CD14-positive monocyte (primary cell): ENCODE results near the gene NTM. TPM values are rescaled to one million over a fixed set of nuclear protein-coding genes. Genes with fewer than 3 reads are reported as not detected.

Experiments used
- DNase-seq, 3 donors: peaks; one replicate each; pipeline ENCODE4 v3.0.0-alpha.2; 2011 to 2022
- H2AFZ ChIP-seq: 2 replicates; pipeline ENCODE4 v1.6.0; 2012; ENCODE audit warnings: mild to moderate bottlenecking, low read depth, low read length, inconsistent platforms; ENCODE audit not compliant: insufficient read depth, poor library complexity, severe bottlenecking
- H3K27ac ChIP-seq, 2 donors: 1 replicate in 1 of 2; 2 replicates in 1 of 2; pipeline ENCODE4 v1.5.1; 2012 to 2013; ENCODE audit warnings: low read length in 2 of 2, control low read depth in 1 of 2, inconsistent platforms in 1 of 2, low read depth in 1 of 2, mild to moderate bottlenecking in 1 of 2
- H3K27me3 ChIP-seq, 2 donors: one replicate each; pipeline versions ENCODE4 v1.6.0 to v1.6.1; 2011 to 2013; ENCODE audit warnings: low read length in 2 of 2; ENCODE audit not compliant: control insufficient read depth in 2 of 2, insufficient read depth in 2 of 2
- H3K36me3 ChIP-seq, 2 donors: replicated peaks in 1 of 2; 1 replicate in 1 of 2; 2 replicates in 1 of 2; pipeline versions ENCODE4 v1.5.1 to v1.6.1; 2012 to 2013; ENCODE audit warnings: low read length in 2 of 2, control low read depth in 1 of 2, inconsistent platforms in 1 of 2, mild to moderate bottlenecking in 1 of 2; ENCODE audit not compliant: insufficient read depth in 2 of 2, control insufficient read depth in 1 of 2
- H3K4me1 ChIP-seq, 2 donors: 1 replicate in 1 of 2; 2 replicates in 1 of 2; pipeline versions ENCODE4 v1.5.1 to v1.6.1; 2012 to 2013; ENCODE audit warnings: low read length in 2 of 2, control low read depth in 1 of 2, inconsistent platforms in 1 of 2, mild to moderate bottlenecking in 1 of 2, moderate library complexity in 1 of 2; ENCODE audit not compliant: insufficient read depth in 2 of 2, control insufficient read depth in 1 of 2
- H3K4me2 ChIP-seq: replicated peaks from 2 replicates; pipeline ENCODE3; 2012; ENCODE audit warnings: low read length, moderate library complexity, mild to moderate bottlenecking; ENCODE audit not compliant: poor library complexity, severe bottlenecking; ENCODE audit errors: extremely low read depth
- H3K4me3 ChIP-seq, 3 experiments: fragments of 200-600 bp in 1 of 3; sonication (generic) in 1 of 3; replicated peaks in 1 of 3; 1 replicate in 2 of 3; 2 replicates in 1 of 3; pipeline ENCODE4 v1.5.1; 2011 to 2013; ENCODE audit warnings: low read length in 3 of 3, mild to moderate bottlenecking in 3 of 3, control low read depth in 2 of 3, low read depth in 2 of 3, inconsistent platforms in 1 of 3, moderate library complexity in 1 of 3
- H3K79me2 ChIP-seq: 2 replicates; pipeline ENCODE4 v1.6.0; 2012; ENCODE audit warnings: mild to moderate bottlenecking, control low read depth, inconsistent platforms, low read length, moderate library complexity; ENCODE audit not compliant: insufficient read depth
- H3K9ac ChIP-seq: 2 replicates; pipeline ENCODE4 v1.6.0; 2017; ENCODE audit warnings: low read length, mild to moderate bottlenecking; ENCODE audit not compliant: insufficient read depth, poor library complexity, severe bottlenecking
- H3K9me3 ChIP-seq, 2 donors: replicated peaks in 1 of 2; 1 replicate in 1 of 2; 2 replicates in 1 of 2; pipeline versions ENCODE4 v1.5.1 to v1.6.1; 2012 to 2013; ENCODE audit warnings: low read length in 2 of 2, control low read depth in 1 of 2; ENCODE audit not compliant: control insufficient read depth in 1 of 2, insufficient read depth in 1 of 2
- H4K20me1 ChIP-seq: 2 replicates; pipeline ENCODE4 v1.6.0; 2012; ENCODE audit warnings: mild to moderate bottlenecking, low read length, control low read depth, moderate library complexity; ENCODE audit not compliant: insufficient read depth
- H3K27ac Mint-ChIP-seq, 7 donors: one replicate each; pipeline ENCODE4 v1.8.0; 2020; ENCODE audit warnings: mild to moderate bottlenecking in 7 of 7, mixed read lengths in 7 of 7, moderate library complexity in 6 of 7, inconsistent platforms in 2 of 7
- H3K27me3 Mint-ChIP-seq, 3 donors: one replicate each; pipeline ENCODE4 v1.8.0; 2021 to 2022; ENCODE audit warnings: low read depth in 3 of 3, mild to moderate bottlenecking in 3 of 3, mixed read lengths in 3 of 3, moderate library complexity in 3 of 3, inconsistent platforms in 1 of 3
- H3K36me3 Mint-ChIP-seq, 2 donors: one replicate each; pipeline ENCODE4 v1.8.0; 2020; ENCODE audit warnings: mixed read lengths in 2 of 2, inconsistent platforms in 1 of 2, mild to moderate bottlenecking in 1 of 2
- H3K4me1 Mint-ChIP-seq: one replicate; pipeline ENCODE4 v1.8.0; 2020; ENCODE audit warnings: mild to moderate bottlenecking, mixed read lengths
- H3K4me3 Mint-ChIP-seq, 2 donors: one replicate each; pipeline ENCODE4 v1.8.0; 2020; ENCODE audit warnings: mild to moderate bottlenecking in 2 of 2, mixed read lengths in 2 of 2, moderate library complexity in 1 of 2
- H3K9me3 Mint-ChIP-seq, 7 donors: one replicate each; pipeline ENCODE4 v1.8.0; 2020 to 2022; ENCODE audit warnings: mixed read lengths in 7 of 7, mild to moderate bottlenecking in 6 of 7, moderate library complexity in 6 of 7, inconsistent platforms in 2 of 7
- CTCF ChIP-seq: fragments of 200-600 bp; IDR thresholded peaks from one replicate; pipeline ENCODE4 v1.8.0; 2022; ENCODE audit warnings: antibody characterized with exemption, mild to moderate bottlenecking
- WGBS: methylation state at CpG from one replicate; pipeline ENCODE4 v1.1.5; 2013; ENCODE audit warnings: missing lambda C conversion rate; ENCODE audit not compliant: insufficient coverage; 5-methylcytosine and 5-hydroxymethylcytosine counted together
- intact Hi-C, 2 donors: fragments of 100-400 bp; cut with micrococcal nuclease; formaldehyde crosslinking; loops; one replicate each; pipeline versions ENCODE4 v1.15.0 to v1.15.1; 2023
- polyA plus RNA-seq, 3 donors: library from polyadenylated mRNA; depleted of rRNA in 1 of 3; unstranded in 2 of 3; stranded (reverse) in 1 of 3; fragments of 300-500 nt in 2 of 3; fragments of >200 nt in 1 of 3; fragmentation: Illumina TruSeq in 2 of 3; gene quantifications; 1 replicate in 2 of 3; 2 replicates in 1 of 3; pipeline ENCODE4 v1.2.3, GENCODE V29; 2012 to 2021

The NTM gene
- polyA plus RNA-seq, 3 donors: not detected

- H3K9me3 ChIP-seq: no peaks in the 10 kb centered on the region
- no peak for TF ChIP-seq CTCF
- no peaks in the 10 kb centered on the region for H3K27me3 ChIP-seq
- H3K79me2 ChIP-seq: no peaks in the 10 kb centered on the region
- no peaks in the 10 kb centered on the region for H3K36me3 ChIP-seq
- no peaks in the 10 kb centered on the region for H3K9me3 Mint-ChIP-seq
- no peak overlapping the region for H3K4me3 Mint-ChIP-seq
- no peaks in the 10 kb centered on the region for H3K4me1 Mint-ChIP-seq
- no peak overlapping the region for H2AFZ ChIP-seq
- no peaks in the 10 kb centered on the region for H3K4me1 ChIP-seq
- no peak overlapping the region for H3K27ac ChIP-seq
- 75% methylated on average over 7 of the region's 7 CpGs for WGBS
- H3K4me2 ChIP-seq: no peak overlapping the region
- H4K20me1 ChIP-seq: no peaks in the 10 kb centered on the region
- no peak overlapping the region for H3K9ac ChIP-seq
- no peaks in the 10 kb centered on the region for H3K36me3 Mint-ChIP-seq
- H3K27me3 Mint-ChIP-seq: peaks cover 0 to 5% (median 3%) of the 10 kb centered on the region in 3 donors
- no peak overlapping the region for H3K4me3 ChIP-seq
- H3K27ac Mint-ChIP-seq: no peak overlapping the region
- no peak for DNase-seq
- intact Hi-C loops: no loop called here
Observed at GRCh38 chr11:131498631-131499160, 128.3 kb downstream of the NTM start.

GRCh38 chr11:131499199-131499598 lies 128.8 kb downstream of the NTM start:
- WGBS: 82% methylated on average over 7 of the region's 8 CpGs
- H3K27ac Mint-ChIP-seq: no peak overlapping the region
- H3K79me2 ChIP-seq: no peaks in the 10 kb centered on the region
- no peak overlapping the region for H3K9ac ChIP-seq
- no peak overlapping the region for H3K27ac ChIP-seq
- DNase-seq: no peak
- TF ChIP-seq CTCF: no peak
- H3K27me3 Mint-ChIP-seq: peaks cover 0 to 5% (median 3%) of the 10 kb centered on the region in 3 donors
- no peaks in the 10 kb centered on the region for H3K27me3 ChIP-seq
- H3K36me3 ChIP-seq: no peaks in the 10 kb centered on the region
- no peaks in the 10 kb centered on the region for H3K9me3 Mint-ChIP-seq
- no peak overlapping the region for H3K4me2 ChIP-seq
- no peaks in the 10 kb centered on the region for H3K4me1 ChIP-seq
- no peaks in the 10 kb centered on the region for H3K9me3 ChIP-seq
- no peak overlapping the region for H2AFZ ChIP-seq
- H3K36me3 Mint-ChIP-seq: no peaks in the 10 kb centered on the region
- no peaks in the 10 kb centered on the region for H3K4me1 Mint-ChIP-seq
- H4K20me1 ChIP-seq: no peaks in the 10 kb centered on the region
- no peak overlapping the region for H3K4me3 Mint-ChIP-seq
- H3K4me3 ChIP-seq: no peak overlapping the region
- intact Hi-C loops: no loop called here
